Calu3 (cell line): ENCODE data around the gene CHPT1. TPM values are rescaled to one million over a fixed set of nuclear protein-coding genes. Genes with fewer than 3 reads are reported as not detected.

Experiments
- BruUV-seq: library from RNA; stranded (reverse); fragments of 400-500 nt; replicated peaks from 2 replicates; lab custom pipeline; 2021; lab: Mats Ljungman, UMichigan
- CTCF ChIA-PET: fragments of 300-600 bp; sonication (Branson Sonifier 250); formaldehyde crosslinking; loops from one replicate; lab custom pipeline; 2022; ENCODE audit warnings: antibody characterized with exemption; lab: Charles Lee
- DNase-seq: peaks from one replicate; pipeline ENCODE4 v3.0.0; 2022
- H3K27ac Mint-ChIP-seq: one replicate; pipeline ENCODE4 v1.8.0; 2022; ENCODE audit warnings: mixed read lengths; ENCODE audit not compliant: unreplicated experiment
- H3K27me3 Mint-ChIP-seq: one replicate; pipeline ENCODE4 v1.8.0; 2022; ENCODE audit warnings: mixed read lengths; ENCODE audit not compliant: unreplicated experiment
- H3K36me3 Mint-ChIP-seq: one replicate; pipeline ENCODE4 v1.8.0; 2022; ENCODE audit warnings: mild to moderate bottlenecking, moderate library complexity, mixed read lengths; ENCODE audit not compliant: insufficient read depth, unreplicated experiment
- H3K4me1 Mint-ChIP-seq: one replicate; pipeline ENCODE4 v1.8.0; 2022; ENCODE audit warnings: mild to moderate bottlenecking, low read depth, mixed read lengths; ENCODE audit not compliant: unreplicated experiment
- H3K4me3 Mint-ChIP-seq: one replicate; pipeline ENCODE4 v1.8.0; 2022; ENCODE audit warnings: mild to moderate bottlenecking, low read depth, moderate library complexity, mixed read lengths; ENCODE audit not compliant: unreplicated experiment
- H3K9me3 Mint-ChIP-seq: one replicate; pipeline ENCODE4 v1.8.0; 2022; ENCODE audit warnings: low read depth, mixed read lengths; ENCODE audit not compliant: unreplicated experiment
- CTCF ChIP-seq: fragments of 200-600 bp; IDR thresholded peaks from one replicate; pipeline ENCODE4 v1.8.0; 2022; ENCODE audit warnings: antibody characterized with exemption; ENCODE audit not compliant: unreplicated experiment
- intact Hi-C: fragments of 100-400 bp; cut with micrococcal nuclease; formaldehyde crosslinking; loops from one replicate; pipeline ENCODE4 v1.10.0; 2022; ENCODE audit not compliant: unreplicated experiment
- total RNA-seq: library from RNA; stranded (reverse); gene quantifications from 2 replicates; pipeline ENCODE4 v1.2.3, GENCODE V29; 2022

The CHPT1 gene
- total RNA-seq, 1 experiment from 2014 or later: 49.2 TPM

- BruUV-seq: no TSS peak
- Mint-ChIP-seq H3K4me1 (peaks cover 37% of the 10 kb centered on the region), H3K4me3 (no peak overlapping the region), H3K27ac (no peak overlapping the region), H3K9me3 (no peaks in the 10 kb centered on the region), H3K27me3 (no peaks in the 10 kb centered on the region), H3K36me3 (peaks cover 30% of the 10 kb centered on the region)
- no peak for DNase-seq
- CTCF ChIA-PET: interaction anchor here (0.6 kb wide), 1 partner anchor 92 kb away, joined by 3 read pairs; no protein-coding TSS in a partner anchor
- no peak for TF ChIP-seq CTCF
- intact Hi-C loops: loop anchor here (5.0 kb wide), 1 partner anchor 78 kb away; no protein-coding TSS in a partner anchor
These were observed 2.5 kb upstream of the CHPT1 start for GRCh38 chr12:101694986-101695385.

GRCh38 chr12:101695706-101696105, 1.7 kb upstream of the CHPT1 start:
- H3K36me3 Mint-ChIP-seq: peaks cover 30% of the 10 kb centered on the region
- no TSS peak for BruUV-seq
- H3K4me3 Mint-ChIP-seq: no peak overlapping the region

GRCh38 chr12:101696251-101697196, 916 bp upstream of the CHPT1 start:
- Mint-ChIP-seq H3K27me3 (no peaks in the 10 kb centered on the region), H3K4me3 (peak overlapping the region; percentile 92), H3K9me3 (no peaks in the 10 kb centered on the region), H3K36me3 (peaks cover 30% of the 10 kb centered on the region), H3K4me1 (peaks cover 48% of the 10 kb centered on the region), H3K27ac (peak overlapping the region; percentile 52)
- BruUV-seq: no TSS peak
- CTCF ChIA-PET: no interaction called here
- no peak for TF ChIP-seq CTCF
- no peak for DNase-seq
- intact Hi-C loops: loop anchor here (5.0 kb wide), 1 partner anchor 79 kb away; no protein-coding TSS in a partner anchor

More at GRCh38 chr12:101695706-101696105, 1.7 kb upstream of the CHPT1 start:
- no peak for DNase-seq
- Mint-ChIP-seq H3K4me1 (peaks cover 42% of the 10 kb centered on the region), H3K27me3 (no peaks in the 10 kb centered on the region), H3K27ac (no peak overlapping the region), H3K9me3 (no peaks in the 10 kb centered on the region)
- TF ChIP-seq CTCF: no peak
- intact Hi-C loops: loop anchor here (5.0 kb wide), 1 partner anchor 78 kb away; no protein-coding TSS in a partner anchor
- CTCF ChIA-PET: no interaction called here

GRCh38 chr12:101697930-101698799, 725 bp downstream of the CHPT1 start:
- DNase-seq: peak; percentile 37
- CTCF ChIA-PET: interaction anchor here (1.0 kb wide), 1 partner anchor 61 kb away, joined by 9 read pairs; no protein-coding TSS in a partner anchor
- intact Hi-C loops: loop anchor here (1.0 to 5.0 kb wide), 2 partner anchors 81 to 128 kb away; no protein-coding TSS in a partner anchor
- Mint-ChIP-seq H3K4me3 (peak overlapping the region; percentile 92), H3K9me3 (no peaks in the 10 kb centered on the region), H3K4me1 (peaks cover 46% of the 10 kb centered on the region), H3K27me3 (no peaks in the 10 kb centered on the region), H3K36me3 (peaks cover 30% of the 10 kb centered on the region), H3K27ac (peak overlapping the region; percentile 78)
- no peak for TF ChIP-seq CTCF
- no TSS peak for BruUV-seq
